ENCODE data around the gene PRICKLE4. TPM values are rescaled to one million over a fixed set of nuclear protein-coding genes. Genes with fewer than 3 reads are reported as not detected.
A peak's percentile ranks its signal among the peaks of the same experiment; 100 is the strongest.
"Not testable (repeated sequence)": the region's sequence is repeated elsewhere in the genome, so short reads cannot be mapped to it uniquely, and the experiment has no call there.

The PRICKLE4 gene
- polyA plus RNA-seq, 2 donors = 7.3 to 8.9 TPM

- 87 to 90% methylated on average over 6 of the region's 6 CpGs for WGBS, 2 donors
- no peaks in the 10 kb centered on the region for H3K36me3 ChIP-seq (ENCODE audit: control insufficient read depth in 2 of 2, insufficient read depth in 2 of 2, low read length in 1 of 2)
Observed at GRCh38 chr6:41758641-41759035, 21.9 kb upstream of the PRICKLE4 start.

GRCh38 chr6:41759106-41759904 is 21.3 kb upstream of the PRICKLE4 start:
- no peaks in the 10 kb centered on the region for H3K27me3 ChIP-seq (ENCODE audit: control insufficient read depth in 1 of 2, insufficient read depth in 2 of 2, low read length in 2 of 2)
- H3K4me3 ChIP-seq (ENCODE audit: low read depth in 1 of 2, low read length in 2 of 2) = no peak overlapping the region
- no peak overlapping the region for H3K27ac ChIP-seq (ENCODE audit: low read depth in 2 of 2, low read length in 1 of 2)
- WGBS, 2 donors = 85 to 90% methylated on average over 13 of the region's 13 CpGs
- no peaks in the 10 kb centered on the region for H3K9me3 ChIP-seq (ENCODE audit: control insufficient read depth in 2 of 2, insufficient read depth in 1 of 2, low read depth in 1 of 2, low read length in 1 of 2)
- H3K36me3 ChIP-seq (ENCODE audit: control insufficient read depth in 2 of 2, insufficient read depth in 2 of 2, low read length in 1 of 2) = no peaks in the 10 kb centered on the region
- no peaks in the 10 kb centered on the region for H3K4me1 ChIP-seq (ENCODE audit: control insufficient read depth in 2 of 2, insufficient read depth in 2 of 2, low read length in 1 of 2)

More at GRCh38 chr6:41758641-41759035, 21.9 kb upstream of the PRICKLE4 start:
- Histone ChIP-seq H3K27me3 (ENCODE audit: control insufficient read depth in 1 of 2, insufficient read depth in 2 of 2, low read length in 2 of 2) (no peaks in the 10 kb centered on the region), H3K27ac (ENCODE audit: low read depth in 2 of 2, low read length in 1 of 2) (no peak overlapping the region), H3K4me1 (ENCODE audit: control insufficient read depth in 2 of 2, insufficient read depth in 2 of 2, low read length in 1 of 2) (no peaks in the 10 kb centered on the region), H3K9me3 (ENCODE audit: control insufficient read depth in 2 of 2, insufficient read depth in 1 of 2, low read depth in 1 of 2, low read length in 1 of 2) (no peaks in the 10 kb centered on the region), H3K4me3 (ENCODE audit: low read depth in 1 of 2, low read length in 2 of 2) (no peak overlapping the region)

GRCh38 chr6:41759905-41760579 is 20.5 kb upstream of the PRICKLE4 start:
- no peaks in the 10 kb centered on the region for H3K9me3 ChIP-seq (ENCODE audit: control insufficient read depth in 2 of 2, insufficient read depth in 1 of 2, low read depth in 1 of 2, low read length in 1 of 2)
- H3K27ac ChIP-seq (ENCODE audit: low read depth in 2 of 2, low read length in 1 of 2) = no peak overlapping the region
- 70 to 85% methylated on average over 2 of the region's 2 CpGs for WGBS, 2 donors
- no peaks in the 10 kb centered on the region for H3K4me1 ChIP-seq (ENCODE audit: control insufficient read depth in 2 of 2, insufficient read depth in 2 of 2, low read length in 1 of 2)
- H3K36me3 ChIP-seq (ENCODE audit: control insufficient read depth in 2 of 2, insufficient read depth in 2 of 2, low read length in 1 of 2) = no peaks in the 10 kb centered on the region
- H3K4me3 ChIP-seq (ENCODE audit: low read depth in 1 of 2, low read length in 2 of 2) = no peak overlapping the region
- H3K27me3 ChIP-seq (ENCODE audit: control insufficient read depth in 1 of 2, insufficient read depth in 2 of 2, low read length in 2 of 2) = no peaks in the 10 kb centered on the region

- H3K4me1 ChIP-seq (ENCODE audit: control insufficient read depth in 2 of 2, insufficient read depth in 2 of 2, low read length in 1 of 2) = peaks cover 0 to 4% of the 10 kb centered on the region in 2 donors
- WGBS, 2 donors = 25 to 36% methylated on average over 2 of the region's 2 CpGs
- no peak overlapping the region for H3K4me3 ChIP-seq (ENCODE audit: low read depth in 1 of 2, low read length in 2 of 2)
Observed at GRCh38 chr6:41763470-41763869, 17.1 kb upstream of the PRICKLE4 start.

GRCh38 chr6:41766043-41766664 is 14.4 kb upstream of the PRICKLE4 start:
- not testable (repeated sequence) for H3K27me3 ChIP-seq (ENCODE audit: control insufficient read depth in 1 of 2, insufficient read depth in 2 of 2, low read length in 2 of 2); H3K4me1 ChIP-seq (ENCODE audit: control insufficient read depth in 2 of 2, insufficient read depth in 2 of 2, low read length in 1 of 2); H3K9me3 ChIP-seq (ENCODE audit: control insufficient read depth in 2 of 2, insufficient read depth in 1 of 2, low read depth in 1 of 2, low read length in 1 of 2); H3K27ac ChIP-seq (ENCODE audit: low read depth in 2 of 2, low read length in 1 of 2); H3K36me3 ChIP-seq (ENCODE audit: control insufficient read depth in 2 of 2, insufficient read depth in 2 of 2, low read length in 1 of 2); H3K4me3 ChIP-seq (ENCODE audit: low read depth in 1 of 2, low read length in 2 of 2)
- WGBS, 2 donors = 91% methylated on average over 4 of the region's 4 CpGs

More at GRCh38 chr6:41763470-41763869, 17.1 kb upstream of the PRICKLE4 start:
- H3K9me3 ChIP-seq (ENCODE audit: control insufficient read depth in 2 of 2, insufficient read depth in 1 of 2, low read depth in 1 of 2, low read length in 1 of 2) = no peaks in the 10 kb centered on the region
- no peaks in the 10 kb centered on the region for H3K36me3 ChIP-seq (ENCODE audit: control insufficient read depth in 2 of 2, insufficient read depth in 2 of 2, low read length in 1 of 2)
- H3K27me3 ChIP-seq (ENCODE audit: control insufficient read depth in 1 of 2, insufficient read depth in 2 of 2, low read length in 2 of 2) = no peaks in the 10 kb centered on the region
- H3K27ac ChIP-seq (ENCODE audit: low read depth in 2 of 2, low read length in 1 of 2) = no peak overlapping the region

GRCh38 chr6:41767112-41767833 is 13.3 kb upstream of the PRICKLE4 start:
- Histone ChIP-seq H3K27ac (ENCODE audit: low read depth in 2 of 2, low read length in 1 of 2) (peak overlapping the region in 1 of 2 donors; percentile 47), H3K36me3 (ENCODE audit: control insufficient read depth in 2 of 2, insufficient read depth in 2 of 2, low read length in 1 of 2) (peaks cover 0 to 16% of the 10 kb centered on the region in 2 donors), H3K9me3 (ENCODE audit: control insufficient read depth in 2 of 2, insufficient read depth in 1 of 2, low read depth in 1 of 2, low read length in 1 of 2) (no peaks in the 10 kb centered on the region), H3K4me1 (ENCODE audit: control insufficient read depth in 2 of 2, insufficient read depth in 2 of 2, low read length in 1 of 2) (peaks cover 0 to 4% of the 10 kb centered on the region in 2 donors), H3K27me3 (ENCODE audit: control insufficient read depth in 1 of 2, insufficient read depth in 2 of 2, low read length in 2 of 2) (no peaks in the 10 kb centered on the region), H3K4me3 (ENCODE audit: low read depth in 1 of 2, low read length in 2 of 2) (no peak overlapping the region)
- WGBS, 2 donors = 40 to 42% methylated on average over 12 of the region's 12 CpGs

- Histone ChIP-seq H3K9me3 (ENCODE audit: control insufficient read depth in 2 of 2, insufficient read depth in 1 of 2, low read depth in 1 of 2, low read length in 1 of 2) (no peaks in the 10 kb centered on the region), H3K4me3 (ENCODE audit: low read depth in 1 of 2, low read length in 2 of 2) (no peak overlapping the region), H3K27me3 (ENCODE audit: control insufficient read depth in 1 of 2, insufficient read depth in 2 of 2, low read length in 2 of 2) (no peaks in the 10 kb centered on the region), H3K4me1 (ENCODE audit: control insufficient read depth in 2 of 2, insufficient read depth in 2 of 2, low read length in 1 of 2) (peaks cover 0 to 4% of the 10 kb centered on the region in 2 donors), H3K27ac (ENCODE audit: low read depth in 2 of 2, low read length in 1 of 2) (no peak overlapping the region), H3K36me3 (ENCODE audit: control insufficient read depth in 2 of 2, insufficient read depth in 2 of 2, low read length in 1 of 2) (peaks cover 0 to 22% of the 10 kb centered on the region in 2 donors)
- 63 to 73% methylated on average over 10 of the region's 10 CpGs for WGBS, 2 donors
Observed at GRCh38 chr6:41768545-41769308, 11.9 kb upstream of the PRICKLE4 start.

GRCh38 chr6:41769376-41769775 is 11.2 kb upstream of the PRICKLE4 start:
- Histone ChIP-seq H3K9me3 (ENCODE audit: control insufficient read depth in 2 of 2, insufficient read depth in 1 of 2, low read depth in 1 of 2, low read length in 1 of 2) (no peaks in the 10 kb centered on the region), H3K36me3 (ENCODE audit: control insufficient read depth in 2 of 2, insufficient read depth in 2 of 2, low read length in 1 of 2) (peaks cover 2 to 25% of the 10 kb centered on the region in 2 donors), H3K27ac (ENCODE audit: low read depth in 2 of 2, low read length in 1 of 2) (no peak overlapping the region), H3K4me1 (ENCODE audit: control insufficient read depth in 2 of 2, insufficient read depth in 2 of 2, low read length in 1 of 2) (peaks cover 0 to 4% of the 10 kb centered on the region in 2 donors), H3K27me3 (ENCODE audit: control insufficient read depth in 1 of 2, insufficient read depth in 2 of 2, low read length in 2 of 2) (no peaks in the 10 kb centered on the region), H3K4me3 (ENCODE audit: low read depth in 1 of 2, low read length in 2 of 2) (no peak overlapping the region)
- WGBS, 2 donors = 95 to 97% methylated on average over 8 of the region's 8 CpGs

Measured in esophagus (tissue), 2 donors.